ENCODE measurements around the gene FFAR4. TPM values are rescaled to one million over a fixed set of nuclear protein-coding genes. Genes with fewer than 3 reads are reported as not detected.
A peak's percentile ranks its signal among the peaks of the same experiment; 100 is the strongest.

FFAR4 gene
- total RNA-seq, 1 donor from 2014 or later = not detected

DNA sequence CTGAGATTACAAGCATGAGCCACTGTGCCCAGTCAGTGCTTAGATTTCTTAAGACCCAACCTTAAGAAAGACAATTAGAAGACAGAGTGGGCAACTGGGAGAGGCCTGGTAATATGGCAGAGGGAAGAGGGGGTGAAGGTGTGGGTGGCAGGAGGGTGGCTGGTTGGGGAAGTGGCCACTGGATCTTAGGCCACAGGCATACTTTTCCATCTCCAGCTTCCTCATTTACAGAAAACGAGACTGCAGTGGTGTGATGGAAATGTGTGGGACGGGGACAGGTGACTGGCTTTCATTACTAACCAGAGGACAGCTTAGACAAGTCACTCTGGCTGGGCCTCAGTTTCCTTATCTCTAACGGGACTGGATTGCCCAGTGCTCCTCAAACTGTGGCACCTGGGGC is 1.0 kb upstream of the FFAR4 start:
- Histone ChIP-seq H3K27me3 (no peaks in the 10 kb centered on the region), H3K4me1 (peaks cover 0 to 3% of the 10 kb centered on the region in 2 donors), H3K4me3 (no peak overlapping the region), H3K36me3 (no peaks in the 10 kb centered on the region), H3K9me3 (no peaks in the 10 kb centered on the region), H3K27ac (no peak overlapping the region)
- TF ChIP-seq, protein P1, sequence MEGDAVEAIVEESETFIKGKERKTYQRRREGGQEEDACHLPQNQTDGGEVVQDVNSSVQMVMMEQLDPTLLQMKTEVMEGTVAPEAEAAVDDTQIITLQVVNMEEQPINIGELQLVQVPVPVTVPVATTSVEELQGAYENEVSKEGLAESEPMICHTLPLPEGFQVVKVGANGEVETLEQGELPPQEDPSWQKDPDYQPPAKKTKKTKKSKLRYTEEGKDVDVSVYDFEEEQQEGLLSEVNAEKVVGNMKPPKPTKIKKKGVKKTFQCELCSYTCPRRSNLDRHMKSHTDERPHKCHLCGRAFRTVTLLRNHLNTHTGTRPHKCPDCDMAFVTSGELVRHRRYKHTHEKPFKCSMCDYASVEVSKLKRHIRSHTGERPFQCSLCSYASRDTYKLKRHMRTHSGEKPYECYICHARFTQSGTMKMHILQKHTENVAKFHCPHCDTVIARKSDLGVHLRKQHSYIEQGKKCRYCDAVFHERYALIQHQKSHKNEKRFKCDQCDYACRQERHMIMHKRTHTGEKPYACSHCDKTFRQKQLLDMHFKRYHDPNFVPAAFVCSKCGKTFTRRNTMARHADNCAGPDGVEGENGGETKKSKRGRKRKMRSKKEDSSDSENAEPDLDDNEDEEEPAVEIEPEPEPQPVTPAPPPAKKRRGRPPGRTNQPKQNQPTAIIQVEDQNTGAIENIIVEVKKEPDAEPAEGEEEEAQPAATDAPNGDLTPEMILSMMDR (IDR thresholded peaks at IDR 0.05) = no peak
- no peak for DNase-seq (ENCODE audit: low spot score in 2 of 2)
- intact Hi-C loops (cut with DNase I) = no loop called here

DNA sequence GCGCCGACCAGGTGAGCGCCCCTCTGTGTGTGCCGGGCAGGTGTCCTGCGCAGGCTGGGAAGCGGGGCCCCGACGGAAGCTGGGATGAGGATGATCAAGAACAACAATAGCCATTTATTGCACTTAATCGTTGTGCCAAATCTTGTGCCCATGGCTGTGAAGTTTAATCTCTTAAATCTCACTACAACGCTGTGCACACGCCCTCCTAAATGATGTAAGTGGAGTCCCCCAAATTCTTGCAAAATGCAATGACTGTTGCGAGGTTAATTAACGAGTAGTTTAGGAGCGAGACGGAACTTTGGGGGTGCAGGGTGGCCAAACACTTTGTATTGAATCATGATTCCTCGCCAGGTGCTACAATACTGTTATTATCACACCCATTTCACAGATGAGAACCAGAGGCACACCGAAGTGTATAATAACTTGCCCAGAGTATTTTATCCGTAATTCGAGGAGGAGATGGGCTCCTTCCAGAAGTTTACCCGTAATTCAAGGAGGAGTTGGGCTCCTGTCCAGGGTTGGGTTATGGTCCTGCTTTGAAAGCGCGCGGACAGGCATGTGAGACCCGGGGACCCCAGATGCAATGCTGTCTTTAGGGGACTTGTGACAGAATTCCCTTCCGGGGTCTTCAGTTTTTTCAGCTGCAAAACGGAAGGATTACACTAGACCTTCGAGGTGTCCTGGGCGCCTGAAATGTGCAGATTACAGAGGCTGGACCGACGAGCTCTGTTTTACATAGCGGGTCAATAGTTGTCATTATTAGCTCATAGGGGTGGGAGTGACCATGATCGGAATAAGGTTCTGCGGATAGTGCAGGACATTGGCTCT is 1.0 kb downstream of the FFAR4 start:
- H3K4me3 ChIP-seq = peak overlapping the region; percentile 40 to 63
- no peaks in the 10 kb centered on the region for H3K9me3 ChIP-seq
- TF ChIP-seq, protein P1 (IDR thresholded peaks at IDR 0.05) = no peak
- intact Hi-C loops (cut with DNase I) = no loop called here
- H3K27ac ChIP-seq = no peak overlapping the region
- H3K27me3 ChIP-seq = no peaks in the 10 kb centered on the region
- DNase-seq (ENCODE audit: low spot score in 2 of 2) = no peak
- peaks cover 0 to 3% of the 10 kb centered on the region in 2 donors for H3K4me1 ChIP-seq
- no peaks in the 10 kb centered on the region for H3K36me3 ChIP-seq

DNA sequence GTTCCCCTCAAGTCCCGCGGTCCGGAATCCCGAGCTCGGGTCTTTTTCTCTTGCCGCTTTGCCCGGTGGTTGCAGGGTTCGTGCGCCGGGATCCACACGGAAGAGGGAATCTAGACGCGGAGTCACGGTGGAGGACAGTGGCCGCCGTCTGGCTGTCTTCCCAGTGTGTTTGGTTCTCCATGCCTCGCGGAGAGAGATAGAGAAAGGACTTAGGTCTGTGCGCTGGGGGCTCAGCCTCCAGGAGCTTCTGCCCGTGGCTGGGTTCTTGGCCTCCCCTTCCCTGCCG is 1.6 kb downstream of the FFAR4 start:
- intact Hi-C loops (cut with DNase I) = no loop called here
- TF ChIP-seq, protein P1 (IDR thresholded peaks at IDR 0.05) = no peak
- Histone ChIP-seq H3K36me3 (no peaks in the 10 kb centered on the region), H3K4me1 (peaks cover 0 to 3% of the 10 kb centered on the region in 2 donors), H3K4me3 (peak overlapping the region in 1 of 2 donors; percentile 63), H3K9me3 (no peaks in the 10 kb centered on the region), H3K27ac (no peak overlapping the region), H3K27me3 (no peaks in the 10 kb centered on the region)
- DNase-seq (ENCODE audit: low spot score in 2 of 2) = no peak

DNA sequence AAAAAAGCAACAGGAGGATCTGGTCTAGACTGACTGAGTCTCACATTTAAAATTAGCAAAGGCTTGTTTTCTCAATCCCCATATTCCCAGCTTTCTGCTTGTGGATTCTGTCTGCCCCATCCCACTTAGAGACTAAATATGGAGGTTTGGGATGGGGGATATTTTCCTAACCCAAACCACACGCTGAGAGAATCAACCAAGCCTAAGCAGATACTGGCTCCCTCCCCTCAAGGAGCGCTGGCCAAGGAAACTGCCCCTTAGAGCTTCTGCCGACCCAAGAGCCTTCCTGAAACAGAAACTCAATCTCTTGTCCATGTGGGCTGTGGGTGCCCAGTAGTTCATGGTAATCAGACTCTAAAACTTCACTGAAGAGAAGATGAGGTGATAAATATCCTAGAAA is 3.9 kb downstream of the FFAR4 start:
- TF ChIP-seq, protein P1 (IDR thresholded peaks at IDR 0.05) = no peak
- Histone ChIP-seq H3K4me1 (peaks cover 0 to 3% of the 10 kb centered on the region in 2 donors), H3K4me3 (no peak overlapping the region), H3K9me3 (no peaks in the 10 kb centered on the region), H3K36me3 (no peaks in the 10 kb centered on the region), H3K27me3 (no peaks in the 10 kb centered on the region), H3K27ac (no peak overlapping the region)
- intact Hi-C loops (cut with DNase I) = no loop called here
- no peak for DNase-seq (ENCODE audit: low spot score in 2 of 2)

DNA sequence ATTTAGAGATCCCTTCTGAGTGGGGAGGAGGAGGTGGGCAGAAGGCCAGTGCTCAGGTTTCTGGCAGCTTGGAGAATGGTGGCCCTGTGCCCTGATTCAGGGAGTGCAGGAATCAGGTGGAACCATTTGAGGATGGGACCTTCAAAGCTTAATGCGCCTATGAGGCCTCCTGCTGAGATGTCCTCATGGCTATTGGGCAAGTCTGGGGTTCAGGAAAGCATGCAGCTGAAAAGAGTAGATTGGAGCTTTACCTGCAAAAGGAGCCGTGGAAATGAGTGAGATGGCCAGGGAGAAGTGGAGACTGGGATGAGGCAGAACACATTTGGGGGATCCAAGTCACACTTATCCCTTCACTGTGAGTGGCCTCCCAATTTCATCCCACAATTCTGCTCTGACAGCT is 6.1 kb downstream of the FFAR4 start:
- no peak for DNase-seq (ENCODE audit: low spot score in 2 of 2)
- intact Hi-C loops (cut with DNase I) = no loop called here
- H3K27me3 ChIP-seq = no peaks in the 10 kb centered on the region
- TF ChIP-seq, protein P1 (IDR thresholded peaks at IDR 0.05) = no peak
- H3K4me3 ChIP-seq = no peak overlapping the region
- H3K36me3 ChIP-seq = no peaks in the 10 kb centered on the region
- no peaks in the 10 kb centered on the region for H3K9me3 ChIP-seq
- H3K4me1 ChIP-seq = no peaks in the 10 kb centered on the region
- H3K27ac ChIP-seq = no peak overlapping the region
